NCI-H2227 treated with DMSO at 0.1 percent for 48 hours (cell line): ENCODE measurements around the gene ST8SIA6.
"Not testable (repeated sequence)": the region's sequence is repeated elsewhere in the genome, so short reads cannot be mapped to it uniquely, and the experiment has no call there.

Experiments
- DNase-seq: peaks from one replicate; lab custom pipeline; 2025; lab: John Stamatoyannopoulos, UW

Gene ST8SIA6

GRCh38 chr10:17426263-17426750 is 28.1 kb downstream of the ST8SIA6 start:
- no peak for DNase-seq

DNA sequence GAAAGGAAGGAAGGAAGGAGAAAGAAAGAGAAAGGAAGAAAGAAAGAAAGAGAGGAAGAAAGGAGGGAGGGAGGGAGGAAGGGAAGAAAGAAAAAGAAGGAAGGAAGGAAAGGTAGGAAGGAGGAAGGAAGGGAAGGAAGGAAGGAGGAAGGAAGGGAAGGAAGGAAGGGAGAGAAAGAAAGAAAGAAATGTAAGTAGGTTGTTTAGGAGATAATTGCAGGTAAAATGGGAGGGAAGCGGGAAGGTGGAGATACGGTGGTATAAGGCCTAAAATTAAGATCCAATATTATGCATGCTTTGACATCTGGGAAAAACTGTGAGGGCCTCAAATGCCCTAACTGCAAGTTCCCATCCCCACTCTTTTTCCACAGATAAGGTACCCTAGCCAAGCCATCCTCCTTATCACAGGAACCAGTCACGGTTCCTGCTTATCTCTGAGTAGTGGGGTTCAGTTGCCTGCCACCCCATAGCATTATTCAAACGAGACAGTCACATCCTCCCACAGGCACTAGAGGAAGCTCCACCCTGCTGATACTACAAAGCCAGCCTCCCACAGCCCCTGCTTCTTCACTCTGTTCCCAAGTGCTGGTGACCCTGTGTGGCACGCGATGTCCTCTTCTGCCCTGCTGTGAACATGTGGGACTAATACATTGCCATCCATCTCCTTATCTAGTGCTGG is 28.7 kb downstream of the ST8SIA6 start:
- DNase-seq, result no peak

GRCh38 chr10:17423632-17424186 is 30.7 kb downstream of the ST8SIA6 start:
- DNase-seq, result no peak

- DNase-seq, result no peak
Observed at GRCh38 chr10:17422931-17423330, 31.5 kb downstream of the ST8SIA6 start.

DNA sequence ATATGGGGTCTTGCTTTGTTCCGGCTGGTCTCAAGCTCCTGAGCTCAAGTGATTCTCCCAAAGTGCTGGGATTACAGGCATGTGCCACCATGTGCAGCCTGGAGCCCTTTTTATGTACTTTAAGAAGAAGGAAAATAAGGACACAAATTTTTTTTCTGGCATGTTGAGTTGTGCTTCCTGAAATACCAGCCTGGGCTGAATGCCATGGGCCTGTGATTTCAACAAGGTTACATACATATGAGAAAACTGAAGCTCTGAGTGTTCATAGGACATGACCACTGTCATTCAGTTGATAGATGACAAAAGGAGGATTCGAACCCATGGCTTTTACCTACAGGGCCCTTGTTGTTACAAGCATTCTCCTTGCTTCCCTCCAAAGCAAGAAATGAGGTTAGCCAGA is 36.1 kb downstream of the ST8SIA6 start:
- DNase-seq, result no peak

DNA sequence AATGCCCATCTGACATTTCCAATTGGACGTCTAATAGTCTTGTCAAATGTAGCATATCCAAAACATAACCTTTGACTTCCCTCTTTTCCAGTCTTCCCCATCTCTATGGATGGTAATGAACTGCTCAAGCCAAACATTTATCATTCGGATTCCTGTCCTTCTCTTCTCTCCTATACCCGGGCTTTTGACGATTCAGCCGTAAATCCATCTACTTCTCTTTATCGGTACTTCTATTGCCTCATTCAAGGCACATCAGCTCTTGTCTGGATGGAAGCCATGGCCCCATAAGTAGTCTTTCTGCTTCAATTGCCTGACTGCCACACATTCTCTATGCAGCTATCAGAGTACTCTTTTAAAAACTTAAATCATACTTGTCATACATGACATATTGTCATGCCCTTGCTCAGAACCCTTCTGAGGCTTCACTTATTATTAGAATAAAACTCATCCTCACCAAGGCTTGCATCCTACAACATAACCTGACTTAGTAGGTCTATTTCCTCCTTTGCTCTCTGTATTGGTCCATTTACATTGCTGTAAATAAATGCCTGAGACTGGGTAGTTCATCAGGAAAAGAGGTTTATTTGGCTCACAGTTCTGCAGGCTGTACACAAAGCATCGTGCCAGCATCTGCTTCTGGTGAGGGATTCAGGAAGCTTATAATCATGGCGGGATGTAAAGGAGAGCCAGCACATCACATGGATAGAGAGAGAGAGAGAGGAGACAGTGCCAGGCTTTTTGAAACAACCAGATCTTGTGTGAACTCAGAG is 37.8 kb downstream of the ST8SIA6 start:
- no peak for DNase-seq

DNA sequence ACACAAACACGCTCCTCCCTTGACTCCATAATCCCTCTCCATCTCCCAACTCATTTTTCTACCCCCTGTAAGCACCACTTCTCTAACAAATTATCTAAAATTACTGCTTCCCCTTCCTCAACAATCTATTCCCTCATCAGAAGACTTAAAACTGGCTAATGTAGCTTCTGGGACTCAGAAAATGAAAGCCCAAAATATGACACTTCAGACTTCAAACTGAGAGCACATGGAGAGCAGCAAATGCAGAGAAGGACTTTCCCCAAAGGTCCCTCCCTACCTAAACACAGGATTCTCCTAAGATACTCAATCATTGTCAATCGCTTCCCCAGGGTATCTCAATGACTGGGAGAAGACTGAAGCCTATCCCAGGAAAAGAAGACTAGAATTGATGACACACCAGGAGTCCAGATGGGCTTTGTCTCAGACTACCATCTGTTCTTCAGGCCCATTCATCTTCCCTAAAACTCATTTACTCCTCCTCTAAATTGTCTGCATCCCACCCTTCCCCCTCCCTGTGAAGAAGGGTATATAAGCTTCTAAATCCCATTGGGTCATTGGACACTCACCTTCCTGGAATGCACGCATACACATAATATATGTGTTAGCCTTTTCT is 39.2 kb downstream of the ST8SIA6 start:
- DNase-seq, result no peak

GRCh38 chr10:17414484-17414883 is 39.9 kb downstream of the ST8SIA6 start:
- DNase-seq, result no peak

DNA sequence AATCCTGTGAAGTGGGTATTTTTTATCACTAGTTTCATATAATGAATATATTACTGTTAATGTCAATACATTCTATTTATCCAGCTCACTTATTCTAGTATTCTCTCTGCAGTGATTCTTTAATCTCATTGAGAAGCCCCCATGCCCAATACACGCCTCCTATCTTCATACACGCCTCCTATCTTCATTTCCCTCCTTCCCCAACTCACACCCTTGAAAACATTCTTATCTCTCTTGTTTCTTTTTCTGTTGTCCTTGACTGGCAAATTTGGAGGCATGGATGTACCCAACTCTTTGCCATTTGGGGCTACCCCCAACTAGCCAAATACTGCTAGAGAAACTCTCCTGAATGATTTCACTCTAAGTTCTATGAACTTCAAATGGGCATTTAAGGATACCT is 40.5 kb downstream of the ST8SIA6 start:
- no peak for DNase-seq

- DNase-seq, result no peak
Observed at GRCh38 chr10:17412323-17412722, 42.1 kb downstream of the ST8SIA6 start.

DNA sequence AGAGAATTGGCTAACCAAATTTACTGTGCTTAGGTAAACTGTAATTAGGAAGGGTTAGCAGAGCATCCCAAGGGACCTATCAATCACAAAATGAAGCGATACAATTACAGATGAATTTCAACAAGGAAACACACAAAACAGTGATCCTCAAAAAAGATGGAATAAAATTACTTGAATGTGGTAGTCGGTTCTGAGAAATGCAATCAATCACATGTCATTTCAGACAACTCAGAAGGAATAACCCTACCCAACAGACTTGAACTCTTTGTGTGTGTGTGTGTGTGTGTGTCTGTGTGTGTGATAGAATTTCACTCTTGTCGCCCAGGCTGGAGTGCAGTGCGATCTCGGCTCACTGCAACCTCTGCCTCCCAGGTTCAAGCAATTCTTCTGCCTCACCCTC is 43.5 kb downstream of the ST8SIA6 start:
- DNase-seq, result no peak

GRCh38 chr10:17409170-17409733 is 45.1 kb downstream of the ST8SIA6 start:
- no peak for DNase-seq

- DNase-seq, result no peak
Observed at GRCh38 chr10:17407047-17407446, 47.3 kb downstream of the ST8SIA6 start.

GRCh38 chr10:17406036-17406834 is 48.2 kb downstream of the ST8SIA6 start:
- no peak for DNase-seq

- DNase-seq, result no peak
Observed at GRCh38 chr10:17403161-17403560, 51.2 kb downstream of the ST8SIA6 start.

GRCh38 chr10:17402040-17402439 is 52.4 kb downstream of the ST8SIA6 start:
- not testable (repeated sequence) for DNase-seq

- no peak for DNase-seq
Observed at GRCh38 chr10:17396004-17396403, 58.4 kb downstream of the ST8SIA6 start.

GRCh38 chr10:17394854-17395253 is 59.5 kb downstream of the ST8SIA6 start:
- DNase-seq, result no peak

GRCh38 chr10:17387861-17388503 is 66.4 kb downstream of the ST8SIA6 start:
- DNase-seq, result no peak

- DNase-seq, result peak; percentile 72
Observed at GRCh38 chr10:17386616-17387075, 67.7 kb downstream of the ST8SIA6 start.

DNA sequence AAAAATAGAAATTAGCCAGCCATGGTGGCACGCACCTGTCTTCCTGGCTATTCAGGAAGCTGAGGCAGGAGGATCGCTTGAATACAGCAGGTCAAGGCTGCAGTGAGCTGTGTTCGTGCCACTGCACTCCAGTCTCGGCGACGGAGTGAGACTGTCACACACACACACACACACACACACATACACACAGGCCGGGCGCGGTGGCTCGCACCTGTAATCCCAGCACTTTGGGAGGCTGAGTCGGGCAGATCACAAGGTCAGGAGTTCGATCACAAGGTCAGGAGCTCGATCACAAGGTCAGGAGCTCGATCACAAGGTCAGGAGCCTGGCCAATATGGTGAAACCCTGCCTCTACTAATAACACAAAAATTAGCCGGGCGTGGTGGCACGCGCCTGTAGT is 68.4 kb downstream of the ST8SIA6 start:
- no peak for DNase-seq
